H1 (cell line): ENCODE results near the gene TSNAXIP1. TPM values are rescaled to one million over a fixed set of nuclear protein-coding genes. Genes with fewer than 3 reads are reported as not detected.

Experiments
- CTCF ChIA-PET: fragments of 300-600 bp; sonication (Branson Sonifier 250); formaldehyde crosslinking; loops from one replicate; lab custom pipeline; 2021; ENCODE audit not compliant: partially characterized antibody; lab: Charles Lee
- POLR2A ChIA-PET: fragments of 300-600 bp; sonication (Branson Sonifier 250); formaldehyde crosslinking; loops from one replicate; lab custom pipeline; 2021; ENCODE audit warnings: inconsistent platforms; ENCODE audit not compliant: partially characterized antibody; lab: Charles Lee
- DNase-seq, 2 experiments: peaks; one replicate each; pipeline versions ENCODE4 v3.0.0 to v3.0.0-alpha.2; 2010 to 2022; ENCODE audit warnings: low spot score in 2 of 2, low read depth in 1 of 2, mixed read lengths in 1 of 2
- FAIRE-seq: peaks from 2 replicates; lab custom pipeline; 2011; peaks lifted over from hg19 to GRCh38; lab: Jason Lieb, UNC
- H2AFZ ChIP-seq: 2 replicates; pipeline ENCODE4 v1.8.1; 2012; ENCODE audit warnings: low read length, inconsistent platforms
- H2AK5ac ChIP-seq: 2 replicates; pipeline ENCODE4 v1.6.1; 2013; ENCODE audit warnings: low read depth, low read length
- H2BK120ac ChIP-seq: replicated peaks from 2 replicates; pipeline ENCODE3; 2013; ENCODE audit warnings: low read depth, low read length, inconsistent platforms
- H2BK12ac ChIP-seq: 2 replicates; pipeline ENCODE4 v1.6.1; 2013; ENCODE audit warnings: low read depth, low read length
- H2BK15ac ChIP-seq: 2 replicates; pipeline ENCODE4 v1.6.1; 2013; ENCODE audit warnings: low read length
- H2BK20ac ChIP-seq: 2 replicates; pipeline ENCODE4 v1.6.1; 2013; ENCODE audit warnings: low read length
- H2BK5ac ChIP-seq: 2 replicates; pipeline ENCODE4 v1.6.1; 2013; ENCODE audit warnings: low read depth, low read length
- H3K14ac ChIP-seq: 2 replicates; pipeline ENCODE4 v1.6.1; 2013; ENCODE audit warnings: inconsistent platforms; ENCODE audit not compliant: insufficient read length
- H3K18ac ChIP-seq: 2 replicates; pipeline ENCODE4 v1.6.1; 2013; ENCODE audit warnings: low read length; ENCODE audit errors: extremely low read depth
- H3K23ac ChIP-seq: 2 replicates; pipeline ENCODE4 v1.6.1; 2013; ENCODE audit warnings: inconsistent platforms; ENCODE audit not compliant: insufficient read length
- H3K23me2 ChIP-seq: 2 replicates; pipeline ENCODE4 v1.6.1; 2013; ENCODE audit warnings: low read depth, low read length
- H3K27ac ChIP-seq: 2 replicates; pipeline ENCODE4 v1.6.1; 2011; ENCODE audit warnings: low read depth, low read length, inconsistent platforms
- H3K27me3 ChIP-seq, 4 experiments: replicated peaks in 1 of 4; 1 replicate in 1 of 4; 2 replicates in 3 of 4; pipeline versions ENCODE4 v1.6.1 to v1.8.1; 2011 to 2013; ENCODE audit warnings: low read length in 3 of 4, mild to moderate bottlenecking in 3 of 4, inconsistent platforms in 2 of 4, mixed read lengths in 2 of 4, moderate library complexity in 1 of 4; ENCODE audit not compliant: control insufficient read depth in 3 of 4, insufficient read depth in 3 of 4; ENCODE audit errors: extremely low read depth in 1 of 4
- H3K36me3 ChIP-seq, 4 experiments: 2 replicates each; pipeline versions ENCODE4 v1.6.1 to v1.8.1; 2011 to 2013; ENCODE audit warnings: mild to moderate bottlenecking in 4 of 4, low read length in 3 of 4, moderate library complexity in 2 of 4, control low read depth in 1 of 4, inconsistent platforms in 1 of 4; ENCODE audit not compliant: insufficient read depth in 4 of 4, control insufficient read depth in 2 of 4
- H3K4ac ChIP-seq: replicated peaks from 2 replicates; pipeline ENCODE3; 2013; ENCODE audit warnings: low read length, low read depth, mixed read lengths, inconsistent platforms; ENCODE audit not compliant: insufficient read length
- H3K4me1 ChIP-seq, 4 experiments: replicated peaks in 1 of 4; 1 replicate in 1 of 4; 2 replicates in 3 of 4; pipeline versions ENCODE4 v1.6.1 to v1.8.1; 2011 to 2013; ENCODE audit warnings: low read length in 3 of 4, inconsistent platforms in 2 of 4, mixed read lengths in 1 of 4; ENCODE audit not compliant: insufficient read depth in 4 of 4, control insufficient read depth in 3 of 4
- H3K4me2 ChIP-seq, 2 experiments: 2 replicates each; pipeline versions ENCODE4 v1.6.1 to v1.8.1; 2011 to 2013; ENCODE audit warnings: low read depth in 2 of 2, low read length in 2 of 2, control low read depth in 1 of 2, inconsistent platforms in 1 of 2, mild to moderate bottlenecking in 1 of 2; ENCODE audit not compliant: insufficient read depth in 1 of 2
- H3K4me3 ChIP-seq, 4 experiments: fragments of 200-600, 300-600 bp in 1 of 4; sonication (generic), shearing (Covaris generic), sonication (Bioruptor Twin) in 1 of 4; 2 replicates each; pipeline versions ENCODE4 v1.5.1 to v1.8.1; 2011 to 2016; ENCODE audit warnings: low read length in 4 of 4, low read depth in 3 of 4, control low read depth in 2 of 4, inconsistent platforms in 2 of 4, mild to moderate bottlenecking in 2 of 4, mixed read lengths in 1 of 4, moderate library complexity in 1 of 4; ENCODE audit not compliant: insufficient read depth in 2 of 4; ENCODE audit errors: extremely low read depth in 1 of 4
- H3K56ac ChIP-seq: replicated peaks from 2 replicates; pipeline ENCODE3; 2013; ENCODE audit warnings: low read depth, mild to moderate bottlenecking, mixed read lengths, low read length, inconsistent platforms; ENCODE audit not compliant: insufficient read length
- H3K79me1 ChIP-seq: 2 replicates; pipeline ENCODE4 v1.6.1; 2013; ENCODE audit warnings: low read depth, low read length, control low read depth
- H3K79me2 ChIP-seq, 2 experiments: 2 replicates each; pipeline versions ENCODE4 v1.6.1 to v1.8.1; 2012 to 2013; ENCODE audit warnings: low read length in 2 of 2, mild to moderate bottlenecking in 2 of 2, inconsistent platforms in 1 of 2; ENCODE audit not compliant: insufficient read depth in 2 of 2, control insufficient read depth in 1 of 2
- H3K9ac ChIP-seq, 4 experiments: replicated peaks in 1 of 4; 1 replicate in 1 of 4; 2 replicates in 3 of 4; pipeline versions ENCODE4 v1.6.1 to v1.8.1; 2011 to 2013; ENCODE audit warnings: low read depth in 3 of 4, low read length in 3 of 4, control low read depth in 2 of 4, mild to moderate bottlenecking in 2 of 4, moderate library complexity in 2 of 4, inconsistent platforms in 1 of 4; ENCODE audit errors: extremely low read depth in 1 of 4
- H3K9me3 ChIP-seq, 2 experiments: 2 replicates each; pipeline versions ENCODE4 v1.6.1 to v1.8.1; 2012 to 2013; ENCODE audit warnings: mild to moderate bottlenecking in 2 of 2, moderate library complexity in 2 of 2, control low read depth in 1 of 2, inconsistent platforms in 1 of 2, low read depth in 1 of 2, low read length in 1 of 2, mixed read lengths in 1 of 2; ENCODE audit not compliant: insufficient read depth in 2 of 2
- H4K20me1 ChIP-seq, 2 experiments: replicated peaks in 1 of 2; 2 replicates each; pipeline versions ENCODE3 to v1.8.1; 2011 to 2013; ENCODE audit warnings: inconsistent platforms in 2 of 2, low read length in 2 of 2, mild to moderate bottlenecking in 1 of 2; ENCODE audit not compliant: insufficient read depth in 2 of 2, control insufficient read depth in 1 of 2
- H4K5ac ChIP-seq: 2 replicates; pipeline ENCODE4 v1.6.1; 2013; ENCODE audit warnings: low read length, low read depth, mixed read lengths, inconsistent platforms; ENCODE audit not compliant: insufficient read length
- H4K8ac ChIP-seq: 2 replicates; pipeline ENCODE4 v1.8.0; 2013; ENCODE audit warnings: mild to moderate bottlenecking, moderate library complexity, low read length, inconsistent platforms; ENCODE audit not compliant: insufficient read depth; ENCODE audit errors: extremely low read depth
- H4K91ac ChIP-seq: replicated peaks from 2 replicates; pipeline ENCODE3; 2013; ENCODE audit warnings: low read length, mixed read lengths, inconsistent platforms; ENCODE audit not compliant: insufficient read length
- CTCF ChIP-seq, 3 experiments: IDR thresholded peaks; 1 replicate in 2 of 3; 2 replicates in 1 of 3; pipeline versions ENCODE4 v1.5.1 to v1.6.1; 2011; ENCODE audit warnings: low read length in 3 of 3, mild to moderate bottlenecking in 3 of 3, inconsistent platforms in 2 of 3, low read depth in 1 of 3, moderate library complexity in 1 of 3; ENCODE audit not compliant: insufficient read depth in 1 of 3; ENCODE audit errors: control extremely low read depth in 1 of 3
- GABPA ChIP-seq: IDR thresholded peaks from 2 replicates; pipeline ENCODE4 v1.6.1; 2011; ENCODE audit warnings: mild to moderate bottlenecking, low read length, moderate library complexity, borderline replicate concordance; ENCODE audit not compliant: insufficient read depth
- GTF2F1 ChIP-seq: IDR thresholded peaks from 2 replicates; pipeline ENCODE4 v1.6.1; 2012; ENCODE audit warnings: low read depth, low read length, improper control_type of control experiment, borderline replicate concordance
- HDAC2 ChIP-seq, 2 experiments: fragments of 300-600 bp in 1 of 2; sonication (generic) in 1 of 2; IDR thresholded peaks; 2 replicates each; pipeline ENCODE4 v1.6.1; 2011 to 2012; ENCODE audit warnings: low read depth in 2 of 2, low read length in 2 of 2, mild to moderate bottlenecking in 2 of 2, moderate library complexity in 2 of 2, borderline replicate concordance in 1 of 2, inconsistent platforms in 1 of 2
- RXRA ChIP-seq: IDR thresholded peaks from 2 replicates; pipeline ENCODE4 v1.6.1; 2011; ENCODE audit warnings: low read depth, mild to moderate bottlenecking, low read length, moderate library complexity; ENCODE audit not compliant: insufficient read depth
- SIN3A ChIP-seq, 2 experiments: IDR thresholded peaks in 1 of 2; conservative IDR thresholded peaks in 1 of 2; 2 replicates each; pipeline ENCODE4 v1.6.1; 2011 to 2012; ENCODE audit warnings: low read length in 2 of 2, improper control_type of control experiment in 1 of 2, low read depth in 1 of 2, mild to moderate bottlenecking in 1 of 2
- SUZ12 ChIP-seq: fragments of 200-600 bp; sonication (generic); IDR thresholded peaks from 2 replicates; pipeline ENCODE4 v1.6.1; 2012; ENCODE audit warnings: mild to moderate bottlenecking, inconsistent platforms, low read length, moderate library complexity, mixed read lengths
- WGBS, 2 experiments: shearing (Covaris generic) in 1 of 2; methylation state at CpG; one replicate each; pipeline versions ENCODE4 v1.1.6 to v1.1.7; 2013 to 2015; ENCODE audit warnings: low lambda C conversion rate in 2 of 2, mixed read lengths in 2 of 2, inconsistent platforms in 1 of 2, low coverage in 1 of 2, missing lambda C conversion rate in 1 of 2; ENCODE audit not compliant: insufficient replicate concordance in 2 of 2, insufficient coverage in 1 of 2, insufficient read length in 1 of 2; ENCODE audit errors: extremely low coverage in 1 of 2, missing lambda C conversion rate in 1 of 2; 5-methylcytosine and 5-hydroxymethylcytosine counted together
- polyA plus RNA-seq, 7 experiments: library from polyadenylated mRNA; depleted of rRNA in 3 of 7; stranded (reverse) in 5 of 7; unstranded in 2 of 7; fragments of >200 nt in 5 of 7; fragments of 200-250 nt in 2 of 7; gene quantifications; 1 replicate in 5 of 7; 2 replicates in 1 of 7; 4 replicates in 1 of 7; pipeline versions ENCODE4 v1.2.1 to v1.2.3, GENCODE V29; 2011 to 2013; ENCODE audit warnings: missing spikeins in 2 of 7, mixed read lengths in 2 of 7
- total RNA-seq: library from RNA; stranded (reverse); fragmentation: NEBNext Ultra II Directional; extraction: Animal tissue kit (Norgen Biotek cat#: 25700); gene quantifications from 2 replicates; pipeline ENCODE4 v1.2.1, GENCODE V29; 2021

TSNAXIP1 gene
- total and polyA plus RNA-seq, 2 of the 8 experiments (the other 6 are each of a cell fraction or from before 2014, with no cell fraction given): 0.37 to 0.94 TPM

GRCh38 chr16:67773569-67774456, 32.9 kb upstream of the TSNAXIP1 start:
- Histone ChIP-seq H3K23ac (no peak overlapping the region), H3K4ac (no peak overlapping the region), H4K5ac (no peak overlapping the region), H2BK120ac (no peak overlapping the region), H2BK20ac (no peak overlapping the region), H2BK5ac (peak overlapping the region; percentile 60; the same call in 1 of the 2 replicates), H2AK5ac (no peak overlapping the region), H4K20me1 (peaks cover 0 to 4% of the 10 kb centered on the region in 2 experiments), H3K27me3 (no peaks in the 10 kb centered on the region), H2BK15ac (no peak overlapping the region), H3K4me2 (no peak overlapping the region), H3K79me2 (no peaks in the 10 kb centered on the region; a peak in 1 of 4 replicates), H4K91ac (no peak overlapping the region), H3K14ac (no peak overlapping the region), H3K9me3 (no peaks in the 10 kb centered on the region), H3K27ac (peak overlapping the region; percentile 5; the same call in 1 of the 2 replicates), H3K23me2 (no peaks in the 10 kb centered on the region), H3K18ac (no peak overlapping the region), H3K56ac (no peak overlapping the region), H3K4me1 (no peaks in the 10 kb centered on the region), H3K36me3 (no peaks in the 10 kb centered on the region), H2BK12ac (no peak overlapping the region), H3K79me1 (peaks cover 7% of the 10 kb centered on the region), H3K9ac (no peak overlapping the region), H2AFZ (no peak overlapping the region), H3K4me3 (no peak overlapping the region), H4K8ac (no peak overlapping the region)
- POLR2A ChIA-PET: interaction anchor here (1.0 kb wide), 1 partner anchor 33 kb away, joined by 3 read pairs; the partner anchor contains the start of gene TSNAXIP1
- FAIRE-seq: no peak
- 87% methylated on average over 6 of the region's 6 CpGs; no CpG with 5 or more reads in 1 of the 2 experiments for WGBS, 2 experiments
- no peak for DNase-seq
- CTCF ChIA-PET: interaction anchor here (0.8 to 1.2 kb wide), 3 partner anchors 42 to 253 kb away, joined by 4 read pairs; no protein-coding TSS in a partner anchor
- TF ChIP-seq CTCF (IDR thresholded peaks at IDR 0.05; ENCODE audit: control extremely low read depth in 1 of 3, insufficient read depth in 1 of 3, low read depth in 1 of 3, low read length in 3 of 3) (no peak), SUZ12 (no peak), GTF2F1 (no peak), GABPA (no peak), SIN3A (conservative IDR thresholded peaks at IDR 0.05 in 1 of 2, IDR thresholded peaks at IDR 0.05 in 1 of 2; ENCODE audit: low read depth in 1 of 2, low read length in 2 of 2) (no peak), RXRA (no peak), HDAC2 (IDR thresholded peaks at IDR 0.05; ENCODE audit: borderline replicate concordance in 1 of 2, low read depth in 2 of 2, low read length in 2 of 2) (no peak)
